Skeletal muscle satellite cell (primary cell): ENCODE data around the gene VPREB3.
"Not testable (repeated sequence)": the region's sequence is repeated elsewhere in the genome, so short reads cannot be mapped to it uniquely, and the experiment has no call there.

Source experiments
- H3K27me3 ChIP-seq: 2 replicates; pipeline ENCODE4 v1.7.0; 2013; ENCODE audit warnings: low read length; ENCODE audit not compliant: control insufficient read depth, insufficient read depth
- H3K36me3 ChIP-seq: 2 replicates; pipeline ENCODE4 v1.7.0; 2013; ENCODE audit warnings: mild to moderate bottlenecking, control low read depth, low read length; ENCODE audit not compliant: insufficient read depth
- H3K4me1 ChIP-seq: 2 replicates; pipeline ENCODE4 v1.7.0; 2013; ENCODE audit warnings: low read length; ENCODE audit not compliant: control insufficient read depth, insufficient read depth
- H3K4me2 ChIP-seq: 2 replicates; pipeline ENCODE4 v1.7.0; 2013; ENCODE audit warnings: mild to moderate bottlenecking, low read length
- H3K4me3 ChIP-seq: 2 replicates; pipeline ENCODE4 v1.7.0; 2013; ENCODE audit warnings: low read length
- H3K9ac ChIP-seq: 2 replicates; pipeline ENCODE4 v1.7.0; 2013; ENCODE audit warnings: mild to moderate bottlenecking, low read depth, low read length, moderate library complexity
- H3K9me3 ChIP-seq: replicated peaks from 2 replicates; pipeline ENCODE4 v1.7.0; 2013; ENCODE audit warnings: mild to moderate bottlenecking, control low read depth, low read length

The VPREB3 gene

GRCh38 chr22:23745791-23746190, 8.4 kb downstream of the VPREB3 start:
- H3K9me3 ChIP-seq: no peaks in the 10 kb centered on the region
- no peak overlapping the region for H3K4me2 ChIP-seq
- H3K4me3 ChIP-seq: no peak overlapping the region
- no peaks in the 10 kb centered on the region for H3K27me3 ChIP-seq
- peaks cover 19% of the 10 kb centered on the region for H3K36me3 ChIP-seq
- no peak overlapping the region for H3K9ac ChIP-seq
- H3K4me1 ChIP-seq: peaks cover 23% of the 10 kb centered on the region

- H3K4me2 ChIP-seq: no peak overlapping the region
- peaks cover 19% of the 10 kb centered on the region for H3K36me3 ChIP-seq
- peaks cover 14% of the 10 kb centered on the region for H3K4me1 ChIP-seq
These were observed 9.7 kb downstream of the VPREB3 start for GRCh38 chr22:23744485-23744884.

GRCh38 chr22:23744001-23744400, 10.2 kb downstream of the VPREB3 start:
- Histone ChIP-seq H3K36me3 (peaks cover 19% of the 10 kb centered on the region), H3K4me2 (no peak overlapping the region), H3K9ac (no peak overlapping the region), H3K4me1 (peaks cover 14% of the 10 kb centered on the region), H3K27me3 (no peaks in the 10 kb centered on the region), H3K9me3 (no peaks in the 10 kb centered on the region), H3K4me3 (no peak overlapping the region)

More at GRCh38 chr22:23744485-23744884, 9.7 kb downstream of the VPREB3 start:
- H3K9me3 ChIP-seq: no peaks in the 10 kb centered on the region
- H3K9ac ChIP-seq: no peak overlapping the region
- no peak overlapping the region for H3K4me3 ChIP-seq
- H3K27me3 ChIP-seq: no peaks in the 10 kb centered on the region

GRCh38 chr22:23743303-23743705, 10.9 kb downstream of the VPREB3 start:
- Histone ChIP-seq H3K4me2 (no peak overlapping the region), H3K36me3 (peaks cover 19% of the 10 kb centered on the region), H3K9ac (no peak overlapping the region), H3K9me3 (no peaks in the 10 kb centered on the region), H3K4me3 (no peak overlapping the region), H3K27me3 (no peaks in the 10 kb centered on the region), H3K4me1 (peaks cover 14% of the 10 kb centered on the region)

GRCh38 chr22:23742505-23743264, 11.5 kb downstream of the VPREB3 start:
- Histone ChIP-seq H3K4me1 (peaks cover 14% of the 10 kb centered on the region), H3K27me3 (no peaks in the 10 kb centered on the region), H3K9me3 (no peaks in the 10 kb centered on the region), H3K4me2 (peak overlapping the region; percentile 1), H3K36me3 (peaks cover 19% of the 10 kb centered on the region), H3K4me3 (no peak overlapping the region), H3K9ac (no peak overlapping the region)

GRCh38 chr22:23737696-23738095, 16.5 kb downstream of the VPREB3 start:
- H3K36me3 ChIP-seq: no peaks in the 10 kb centered on the region
- no peaks in the 10 kb centered on the region for H3K9me3 ChIP-seq
- H3K4me3 ChIP-seq: no peak overlapping the region
- no peak overlapping the region for H3K4me2 ChIP-seq
- H3K27me3 ChIP-seq: no peaks in the 10 kb centered on the region
- no peak overlapping the region for H3K9ac ChIP-seq
- H3K4me1 ChIP-seq: peaks cover 5% of the 10 kb centered on the region

GRCh38 chr22:23728108-23728507, 26.1 kb downstream of the VPREB3 start:
- H3K9me3 ChIP-seq, H3K4me3 ChIP-seq, H3K4me2 ChIP-seq, H3K36me3 ChIP-seq, H3K9ac ChIP-seq, H3K4me1 ChIP-seq: not testable (repeated sequence)
- H3K27me3 ChIP-seq: peaks cover 12% of the 10 kb centered on the region

GRCh38 chr22:23722724-23723123, 31.5 kb downstream of the VPREB3 start:
- Histone ChIP-seq H3K9ac (no peak overlapping the region), H3K27me3 (peaks cover 7% of the 10 kb centered on the region), H3K4me2 (no peak overlapping the region), H3K9me3 (no peaks in the 10 kb centered on the region), H3K4me3 (no peak overlapping the region), H3K36me3 (no peaks in the 10 kb centered on the region), H3K4me1 (no peaks in the 10 kb centered on the region)

GRCh38 chr22:23722160-23722559, 32.1 kb downstream of the VPREB3 start:
- Histone ChIP-seq H3K4me1 (peaks cover 4% of the 10 kb centered on the region), H3K4me3 (no peak overlapping the region), H3K27me3 (peaks cover 5% of the 10 kb centered on the region), H3K9ac (no peak overlapping the region), H3K36me3 (no peaks in the 10 kb centered on the region), H3K9me3 (no peaks in the 10 kb centered on the region), H3K4me2 (no peak overlapping the region)

GRCh38 chr22:23720855-23721254, 33.4 kb downstream of the VPREB3 start:
- peaks cover 11% of the 10 kb centered on the region for H3K4me1 ChIP-seq
- no peaks in the 10 kb centered on the region for H3K27me3 ChIP-seq
- H3K36me3 ChIP-seq: no peaks in the 10 kb centered on the region
- no peak overlapping the region for H3K9ac ChIP-seq
- H3K4me3 ChIP-seq: no peak overlapping the region
- H3K4me2 ChIP-seq: no peak overlapping the region
- H3K9me3 ChIP-seq: no peaks in the 10 kb centered on the region

- Histone ChIP-seq H3K36me3 (peaks cover 8% of the 10 kb centered on the region), H3K9ac (no peak overlapping the region), H3K4me2 (no peak overlapping the region), H3K9me3 (no peaks in the 10 kb centered on the region), H3K27me3 (no peaks in the 10 kb centered on the region), H3K4me3 (no peak overlapping the region), H3K4me1 (peaks cover 12% of the 10 kb centered on the region)
These were observed 35.7 kb downstream of the VPREB3 start for GRCh38 chr22:23718371-23719165.
